Naive thymus-derived CD8-positive, alpha-beta T cell (primary cell): ENCODE results near the gene PTGES2. TPM values are rescaled to one million over a fixed set of nuclear protein-coding genes. Genes with fewer than 3 reads are reported as not detected.

ENCODE experiments used
- ATAC-seq, 2 donors: fragments of 150-1000 bp; cut with Tn5 transposase in 1 of 2; sonication (Bioruptor Pico), chemical (Tn5 transposase) in 1 of 2; 1 replicate in 1 of 2; 2 replicates in 1 of 2; pipeline ENCODE4 v1.10.0; 2021; ENCODE audit warnings: mild to moderate bottlenecking in 2 of 2, moderate library complexity in 2 of 2
- POLR2A ChIA-PET: fragments of 350-600 bp; sonication (Branson Sonifier 250); formaldehyde crosslinking; loops from one replicate; lab custom pipeline; 2021; ENCODE audit warnings: antibody characterized with exemption; lab: Charles Lee
- DNase-seq, 10 donors: peaks; one replicate each; pipeline versions ENCODE4 v3.0.0 to v3.0.0-alpha.2; 2020 to 2022
- H3K27ac Mint-ChIP-seq, 10 donors: one replicate each; pipeline ENCODE4 v1.8.0; 2020 to 2022; ENCODE audit warnings: mild to moderate bottlenecking in 10 of 10, mixed read lengths in 10 of 10, moderate library complexity in 4 of 10, inconsistent platforms in 1 of 10
- H3K27me3 Mint-ChIP-seq, 5 donors: one replicate each; pipeline ENCODE4 v1.8.0; 2021 to 2022; ENCODE audit warnings: mixed read lengths in 5 of 5
- H3K36me3 Mint-ChIP-seq, 3 donors: one replicate each; pipeline ENCODE4 v1.8.0; 2020 to 2022; ENCODE audit warnings: mixed read lengths in 3 of 3, mild to moderate bottlenecking in 2 of 3, inconsistent platforms in 1 of 3
- H3K4me1 Mint-ChIP-seq, 4 donors: one replicate each; pipeline ENCODE4 v1.8.0; 2021 to 2022; ENCODE audit warnings: mixed read lengths in 4 of 4
- H3K4me3 Mint-ChIP-seq, 10 donors: one replicate each; pipeline ENCODE4 v1.8.0; 2020 to 2022; ENCODE audit warnings: mild to moderate bottlenecking in 10 of 10, mixed read lengths in 10 of 10, moderate library complexity in 6 of 10, inconsistent platforms in 1 of 10
- H3K9me3 Mint-ChIP-seq, 9 donors: one replicate each; pipeline ENCODE4 v1.8.0; 2020 to 2022; ENCODE audit warnings: mixed read lengths in 9 of 9, mild to moderate bottlenecking in 3 of 9, inconsistent platforms in 1 of 9, moderate library complexity in 1 of 9
- polyA plus RNA-seq, 3 donors: library from polyadenylated mRNA; unstranded; fragments of 300-500 nt; fragmentation: Illumina TruSeq; gene quantifications; one replicate each; pipeline ENCODE4 v1.2.3, GENCODE V29; 2021
- total RNA-seq, 8 experiments: library from RNA in 2 of 8; stranded (reverse) in 2 of 8; gene quantifications; one replicate each; pipeline ENCODE4 v1.2.3 and lab custom pipeline; 2021 to 2026

Gene PTGES2
- total and polyA plus RNA-seq, 5 experiments from 2014 or later, result 28.9 to 75.6 (median 49.8) TPM

GRCh38 chr9:128151309-128152132 lies 24.0 kb upstream of the PTGES2 start:
- Mint-ChIP-seq H3K4me1 (peaks cover 0 to 14% (median 3%) of the 10 kb centered on the region in 4 donors), H3K9me3 (no peaks in the 10 kb centered on the region), H3K27me3 (no peaks in the 10 kb centered on the region), H3K27ac (peak overlapping the region in 1 of 10 donors; percentile 10), H3K4me3 (no peak overlapping the region), H3K36me3 (no peaks in the 10 kb centered on the region)
- DNase-seq (no peak), ATAC-seq (no peak)
- POLR2A ChIA-PET, result interaction anchor here (0.6 to 1.1 kb wide), 2 partner anchors 11 to 1651 kb away, joined by 3 to 4 read pairs; no protein-coding TSS in a partner anchor

- H3K4me1 Mint-ChIP-seq, result peaks cover 0 to 14% (median 3%) of the 10 kb centered on the region in 4 donors
- DNase-seq (no peak), ATAC-seq (peak in 1 of 2 donors; percentile 50)
- POLR2A ChIA-PET, result no interaction called here
- H3K4me3 Mint-ChIP-seq, result no peak overlapping the region
- no peaks in the 10 kb centered on the region for H3K36me3 Mint-ChIP-seq
- no peaks in the 10 kb centered on the region for H3K9me3 Mint-ChIP-seq
- H3K27ac Mint-ChIP-seq, result peak overlapping the region in 3 of 10 donors; percentile 13 to 58 (median 56)
- no peaks in the 10 kb centered on the region for H3K27me3 Mint-ChIP-seq
These were observed 23.2 kb upstream of the PTGES2 start for GRCh38 chr9:128150594-128151308.

- Mint-ChIP-seq H3K9me3 (no peaks in the 10 kb centered on the region), H3K27ac (peak overlapping the region in 2 of 10 donors; percentile 46 to 52), H3K4me1 (peaks cover 0 to 14% (median 3%) of the 10 kb centered on the region in 4 donors), H3K4me3 (no peak overlapping the region), H3K36me3 (no peaks in the 10 kb centered on the region), H3K27me3 (no peaks in the 10 kb centered on the region)
- ATAC-seq, result no peak
- no peak for DNase-seq
- POLR2A ChIA-PET, result no interaction called here
These were observed 22.5 kb upstream of the PTGES2 start for GRCh38 chr9:128149951-128150593.

- no peaks in the 10 kb centered on the region for H3K9me3 Mint-ChIP-seq
- no peak within 1 kb of the TSS for H3K4me3 Mint-ChIP-seq
- H3K27me3 Mint-ChIP-seq, result no peaks in the 10 kb centered on the region
- peak within 1 kb of the TSS in 2 of 10 donors; percentile 50 to 52 for H3K27ac Mint-ChIP-seq
- ATAC-seq, result no peak
- POLR2A ChIA-PET, result no interaction called here
- H3K4me1 Mint-ChIP-seq, result peaks cover 0 to 14% (median 3%) of the 10 kb centered on the region in 4 donors
- no peak for DNase-seq
- H3K36me3 Mint-ChIP-seq, result no peaks in the 10 kb centered on the region
These were observed 21.6 kb upstream of the PTGES2 start, which contains the start of gene LCN2 for GRCh38 chr9:128149001-128149701. TSS of gene LCN2 (plus strand) at chr9:128149453. CDS start at chr9:128149526, 73 bp downstream.

GRCh38 chr9:128148509-128149000 lies 21.0 kb upstream of the PTGES2 start:
- H3K9me3 Mint-ChIP-seq, result no peaks in the 10 kb centered on the region
- no peak overlapping the region for H3K27ac Mint-ChIP-seq
- H3K4me3 Mint-ChIP-seq, result no peak overlapping the region
- no peaks in the 10 kb centered on the region for H3K27me3 Mint-ChIP-seq
- H3K4me1 Mint-ChIP-seq, result peaks cover 1 to 17% (median 4%) of the 10 kb centered on the region in 4 donors
- H3K36me3 Mint-ChIP-seq, result no peaks in the 10 kb centered on the region
- no peak for DNase-seq
- POLR2A ChIA-PET, result no interaction called here
- ATAC-seq, result no peak

GRCh38 chr9:128146591-128147120 lies 19.1 kb upstream of the PTGES2 start:
- H3K36me3 Mint-ChIP-seq, result no peaks in the 10 kb centered on the region
- DNase-seq (peak in 1 of 10 donors; percentile 53), ATAC-seq (no peak)
- peaks cover 10 to 27% (median 13%) of the 10 kb centered on the region in 4 donors for H3K4me1 Mint-ChIP-seq
- POLR2A ChIA-PET, result interaction anchor here (0.6 kb wide), 1 partner anchor 873 kb away, joined by 3 read pairs; no protein-coding TSS in a partner anchor
- no peaks in the 10 kb centered on the region for H3K27me3 Mint-ChIP-seq
- H3K4me3 Mint-ChIP-seq, result peak overlapping the region in 1 of 10 donors; percentile 14
- no peaks in the 10 kb centered on the region for H3K9me3 Mint-ChIP-seq
- no peak overlapping the region for H3K27ac Mint-ChIP-seq

GRCh38 chr9:128145951-128146351 lies 18.4 kb upstream of the PTGES2 start:
- peaks cover 10 to 24% (median 14%) of the 10 kb centered on the region in 4 donors for H3K4me1 Mint-ChIP-seq
- no peaks in the 10 kb centered on the region for H3K27me3 Mint-ChIP-seq
- H3K9me3 Mint-ChIP-seq, result no peaks in the 10 kb centered on the region
- no peak overlapping the region for H3K4me3 Mint-ChIP-seq
- peak overlapping the region in 1 of 10 donors; percentile 62 for H3K27ac Mint-ChIP-seq
- no peak for ATAC-seq
- peak in 1 of 10 donors; percentile 27 for DNase-seq
- POLR2A ChIA-PET, result no interaction called here
- no peaks in the 10 kb centered on the region for H3K36me3 Mint-ChIP-seq

- ATAC-seq (no peak), DNase-seq (peak in 1 of 10 donors; percentile 57)
- Mint-ChIP-seq H3K36me3 (no peaks in the 10 kb centered on the region), H3K27me3 (no peaks in the 10 kb centered on the region), H3K27ac (peak overlapping the region in 2 of 10 donors; percentile 43 to 62), H3K4me3 (no peak overlapping the region), H3K4me1 (peaks cover 10 to 20% (median 11%) of the 10 kb centered on the region in 4 donors), H3K9me3 (no peaks in the 10 kb centered on the region)
- POLR2A ChIA-PET, result no interaction called here
These were observed 18.0 kb upstream of the PTGES2 start for GRCh38 chr9:128145536-128145935.

GRCh38 chr9:128144239-128145181 lies 17.0 kb upstream of the PTGES2 start:
- H3K27me3 Mint-ChIP-seq, result no peaks in the 10 kb centered on the region

GRCh38 chr9:128143525-128144238 lies 16.2 kb upstream of the PTGES2 start:
- no peaks in the 10 kb centered on the region for H3K36me3 Mint-ChIP-seq
- H3K4me1 Mint-ChIP-seq, result peaks cover 9 to 12% (median 11%) of the 10 kb centered on the region in 4 donors
- H3K27me3 Mint-ChIP-seq, result no peaks in the 10 kb centered on the region
- ATAC-seq (no peak), DNase-seq (peak in 1 of 10 donors; percentile 47)
- POLR2A ChIA-PET, result interaction anchor here (1.2 kb wide), 1 partner anchor 15 kb away, joined by 3 read pairs; no protein-coding TSS in a partner anchor
- H3K4me3 Mint-ChIP-seq, result no peak overlapping the region
- H3K27ac Mint-ChIP-seq, result peak overlapping the region in 1 of 10 donors; percentile 29
- H3K9me3 Mint-ChIP-seq, result no peaks in the 10 kb centered on the region

More at GRCh38 chr9:128144239-128145181, 17.0 kb upstream of the PTGES2 start:
- Mint-ChIP-seq H3K9me3 (no peaks in the 10 kb centered on the region), H3K36me3 (no peaks in the 10 kb centered on the region), H3K27ac (no peak overlapping the region), H3K4me3 (no peak overlapping the region), H3K4me1 (peaks cover 9 to 12% (median 11%) of the 10 kb centered on the region in 4 donors)
- ATAC-seq (no peak), DNase-seq (peak in 1 of 10 donors; percentile 61)
- POLR2A ChIA-PET, result no interaction called here
